GM19193 (cell line): Measurements from ENCODE around the gene PABPN1L.

Experiments used
- POLR2A ChIP-seq: IDR thresholded peaks from 4 replicates; pipeline ENCODE4 v1.6.1; 2011; ENCODE audit not compliant: insufficient read depth, insufficient read length; ENCODE audit errors: extremely low read depth

Gene PABPN1L

GRCh38 chr16:88880226-88881006 lies 14.0 kb upstream of the PABPN1L start:
- no peak for TF ChIP-seq POLR2A

- TF ChIP-seq POLR2A: no peak
Measured at GRCh38 chr16:88879788-88880055, 13.3 kb upstream of the PABPN1L start.

- no peak for TF ChIP-seq POLR2A
Measured at GRCh38 chr16:88878967-88879787, 12.7 kb upstream of the PABPN1L start.

- TF ChIP-seq POLR2A: no peak
Measured at GRCh38 chr16:88878356-88878755, 11.9 kb upstream of the PABPN1L start.

GRCh38 chr16:88877564-88878289 lies 11.3 kb upstream of the PABPN1L start:
- no peak for TF ChIP-seq POLR2A

GRCh38 chr16:88876942-88877526 lies 10.6 kb upstream of the PABPN1L start:
- no peak for TF ChIP-seq POLR2A

- TF ChIP-seq POLR2A: no peak
Measured at GRCh38 chr16:88875703-88876234, 9.3 kb upstream of the PABPN1L start.

- no peak for TF ChIP-seq POLR2A
Measured at GRCh38 chr16:88874938-88875599, 8.6 kb upstream of the PABPN1L start.

- no peak for TF ChIP-seq POLR2A
Measured at GRCh38 chr16:88872650-88873331, 6.3 kb upstream of the PABPN1L start.

GRCh38 chr16:88871730-88872416 lies 5.4 kb upstream of the PABPN1L start:
- TF ChIP-seq POLR2A: no peak

- no peak for TF ChIP-seq POLR2A
Measured at GRCh38 chr16:88871349-88871702, 4.9 kb upstream of the PABPN1L start.

- no peak for TF ChIP-seq POLR2A
Measured at GRCh38 chr16:88870608-88871348, 4.3 kb upstream of the PABPN1L start.

- TF ChIP-seq POLR2A: no peak
Measured at GRCh38 chr16:88869673-88869980, 3.2 kb upstream of the PABPN1L start.
